T-helper 2 cell treated with Interferon-gamma antibody and Interleukin-4, amounts not matched to agents 5 μg/mL and 100 μg/mL, for 36 hours (primary cell): ENCODE data around the gene DCDC1.
"Not testable (repeated sequence)": the region's sequence is repeated elsewhere in the genome, so short reads cannot be mapped to it uniquely, and the experiment has no call there.

Experiments
- DNase-seq: peaks from one replicate; pipeline ENCODE4 v3.0.0; 2021; ENCODE audit warnings: low spot score
- H3K27ac Mint-ChIP-seq: one replicate; pipeline ENCODE4 v1.8.0; 2021; ENCODE audit warnings: mild to moderate bottlenecking, mixed read lengths
- H3K27me3 Mint-ChIP-seq: one replicate; pipeline ENCODE4 v1.8.0; 2021; ENCODE audit warnings: low read depth, mixed read lengths
- H3K36me3 Mint-ChIP-seq: one replicate; pipeline ENCODE4 v1.8.0; 2021; ENCODE audit warnings: low read depth, mixed read lengths
- H3K4me1 Mint-ChIP-seq: one replicate; pipeline ENCODE4 v1.8.0; 2021; ENCODE audit warnings: low read depth, mixed read lengths
- H3K4me3 Mint-ChIP-seq: one replicate; pipeline ENCODE4 v1.8.0; 2022; ENCODE audit warnings: mild to moderate bottlenecking, moderate library complexity, mixed read lengths
- H3K9me3 Mint-ChIP-seq: one replicate; pipeline ENCODE4 v1.8.0; 2021; ENCODE audit warnings: mixed read lengths

The DCDC1 gene

GRCh38 chr11:31361743-31362142 lies 7.8 kb downstream of the DCDC1 start:
- no peak overlapping the region for H3K4me3 Mint-ChIP-seq

GRCh38 chr11:31355817-31356216 lies 13.7 kb downstream of the DCDC1 start:
- no peak overlapping the region for H3K4me3 Mint-ChIP-seq
- no peak overlapping the region for H3K27ac Mint-ChIP-seq
- DNase-seq: no peak
- H3K9me3 Mint-ChIP-seq: no peaks in the 10 kb centered on the region
- no peaks in the 10 kb centered on the region for H3K27me3 Mint-ChIP-seq
- H3K36me3 Mint-ChIP-seq: no peaks in the 10 kb centered on the region
- H3K4me1 Mint-ChIP-seq: no peaks in the 10 kb centered on the region

More at GRCh38 chr11:31361743-31362142, 7.8 kb downstream of the DCDC1 start:
- H3K36me3 Mint-ChIP-seq: no peaks in the 10 kb centered on the region
- H3K27ac Mint-ChIP-seq: no peak overlapping the region
- no peaks in the 10 kb centered on the region for H3K9me3 Mint-ChIP-seq
- peaks cover 19% of the 10 kb centered on the region for H3K27me3 Mint-ChIP-seq
- no peak for DNase-seq
- H3K4me1 Mint-ChIP-seq: peaks cover 7% of the 10 kb centered on the region

- H3K36me3 Mint-ChIP-seq: no peaks in the 10 kb centered on the region
- no peak overlapping the region for H3K4me3 Mint-ChIP-seq
- no peaks in the 10 kb centered on the region for H3K9me3 Mint-ChIP-seq
- H3K27ac Mint-ChIP-seq: no peak overlapping the region
- H3K27me3 Mint-ChIP-seq: no peaks in the 10 kb centered on the region
- DNase-seq: no peak
- H3K4me1 Mint-ChIP-seq: no peaks in the 10 kb centered on the region
Measured at GRCh38 chr11:31355131-31355530, 14.4 kb downstream of the DCDC1 start.

GRCh38 chr11:31351168-31351567 lies 18.4 kb downstream of the DCDC1 start:
- no peak for DNase-seq
- Mint-ChIP-seq H3K27ac (no peak overlapping the region), H3K36me3 (no peaks in the 10 kb centered on the region), H3K4me3 (no peak overlapping the region), H3K27me3 (peaks cover 2% of the 10 kb centered on the region), H3K9me3 (no peaks in the 10 kb centered on the region), H3K4me1 (no peaks in the 10 kb centered on the region)

GRCh38 chr11:31340903-31341572 lies 28.5 kb downstream of the DCDC1 start:
- Mint-ChIP-seq H3K27ac (no peak overlapping the region), H3K4me3 (no peak overlapping the region), H3K9me3 (no peaks in the 10 kb centered on the region), H3K4me1 (no peaks in the 10 kb centered on the region), H3K27me3 (peaks cover under 1% of the 10 kb centered on the region), H3K36me3 (no peaks in the 10 kb centered on the region)
- DNase-seq: no peak

- Mint-ChIP-seq H3K4me1 (no peaks in the 10 kb centered on the region), H3K27ac (no peak overlapping the region), H3K4me3 (no peak overlapping the region), H3K27me3 (peaks cover 2% of the 10 kb centered on the region), H3K36me3 (no peaks in the 10 kb centered on the region), H3K9me3 (no peaks in the 10 kb centered on the region)
- no peak for DNase-seq
Measured at GRCh38 chr11:31337806-31338205, 31.7 kb downstream of the DCDC1 start.

GRCh38 chr11:31328697-31329096 lies 40.8 kb downstream of the DCDC1 start:
- H3K27me3 Mint-ChIP-seq: no peaks in the 10 kb centered on the region
- peaks cover 11% of the 10 kb centered on the region for H3K4me1 Mint-ChIP-seq
- H3K27ac Mint-ChIP-seq: no peak overlapping the region
- DNase-seq: no peak
- no peaks in the 10 kb centered on the region for H3K36me3 Mint-ChIP-seq
- H3K9me3 Mint-ChIP-seq: no peaks in the 10 kb centered on the region
- H3K4me3 Mint-ChIP-seq: no peak overlapping the region

- Mint-ChIP-seq H3K4me1 (peaks cover 11% of the 10 kb centered on the region), H3K36me3 (no peaks in the 10 kb centered on the region), H3K4me3 (peak overlapping the region; percentile 18), H3K27me3 (no peaks in the 10 kb centered on the region), H3K9me3 (no peaks in the 10 kb centered on the region), H3K27ac (no peak overlapping the region)
- DNase-seq: no peak
Measured at GRCh38 chr11:31327417-31327816, 42.1 kb downstream of the DCDC1 start.

- Mint-ChIP-seq H3K27me3 (no peaks in the 10 kb centered on the region), H3K36me3 (no peaks in the 10 kb centered on the region), H3K4me1 (peaks cover 11% of the 10 kb centered on the region), H3K4me3 (peak overlapping the region; percentile 36), H3K9me3 (no peaks in the 10 kb centered on the region), H3K27ac (peak overlapping the region; percentile 20)
- no peak for DNase-seq
Measured at GRCh38 chr11:31326470-31327148, 42.9 kb downstream of the DCDC1 start.

GRCh38 chr11:31325160-31325559 lies 44.4 kb downstream of the DCDC1 start:
- no peak for DNase-seq
- H3K9me3 Mint-ChIP-seq: no peaks in the 10 kb centered on the region
- no peak overlapping the region for H3K4me3 Mint-ChIP-seq
- no peak overlapping the region for H3K27ac Mint-ChIP-seq
- no peaks in the 10 kb centered on the region for H3K27me3 Mint-ChIP-seq
- H3K4me1 Mint-ChIP-seq: peaks cover 11% of the 10 kb centered on the region
- no peaks in the 10 kb centered on the region for H3K36me3 Mint-ChIP-seq

GRCh38 chr11:31323145-31323544 lies 46.4 kb downstream of the DCDC1 start:
- Mint-ChIP-seq H3K27me3 (no peaks in the 10 kb centered on the region), H3K4me3 (no peak overlapping the region), H3K4me1 (peaks cover 11% of the 10 kb centered on the region), H3K9me3 (no peaks in the 10 kb centered on the region), H3K36me3 (no peaks in the 10 kb centered on the region), H3K27ac (no peak overlapping the region)
- DNase-seq: no peak

GRCh38 chr11:31321494-31321893 lies 48.0 kb downstream of the DCDC1 start:
- not testable (repeated sequence) for DNase-seq, H3K27ac Mint-ChIP-seq, H3K9me3 Mint-ChIP-seq, H3K4me1 Mint-ChIP-seq, H3K27me3 Mint-ChIP-seq, H3K36me3 Mint-ChIP-seq, H3K4me3 Mint-ChIP-seq

GRCh38 chr11:31303644-31304180 lies 65.8 kb downstream of the DCDC1 start:
- H3K27me3 Mint-ChIP-seq: no peaks in the 10 kb centered on the region
- no peaks in the 10 kb centered on the region for H3K4me1 Mint-ChIP-seq

GRCh38 chr11:31301549-31302510 lies 67.7 kb downstream of the DCDC1 start:
- Mint-ChIP-seq H3K9me3 (no peaks in the 10 kb centered on the region), H3K36me3 (no peaks in the 10 kb centered on the region), H3K4me1 (no peaks in the 10 kb centered on the region), H3K27ac (no peak overlapping the region), H3K4me3 (no peak overlapping the region), H3K27me3 (no peaks in the 10 kb centered on the region)
- DNase-seq: no peak

More at GRCh38 chr11:31303644-31304180, 65.8 kb downstream of the DCDC1 start:
- H3K27ac Mint-ChIP-seq: no peak overlapping the region
- no peak for DNase-seq
- H3K36me3 Mint-ChIP-seq: no peaks in the 10 kb centered on the region
- H3K9me3 Mint-ChIP-seq: no peaks in the 10 kb centered on the region
- no peak overlapping the region for H3K4me3 Mint-ChIP-seq
